K562 (cell line): ENCODE results near the gene AFDN. TPM values are rescaled to one million over a fixed set of nuclear protein-coding genes. Genes with fewer than 3 reads are reported as not detected.

Source experiments
- ARID2 ChIP-seq: fragments of 450-650 bp; IDR thresholded peaks from 2 replicates; pipeline ENCODE4 v1.6.1; 2017; ENCODE audit warnings: antibody characterized with exemption, mild to moderate bottlenecking
- C11orf30 ChIP-seq: fragments of 450-650 bp; IDR thresholded peaks from 2 replicates; pipeline ENCODE4 v1.6.1; 2016; ENCODE audit warnings: low read depth, mild to moderate bottlenecking
- COPS2 ChIP-seq: fragments of 450-650 bp; conservative IDR thresholded peaks from 2 replicates; pipeline ENCODE4 v1.6.1; 2016; ENCODE audit warnings: mild to moderate bottlenecking, moderate library complexity
- CREB1 ChIP-seq, 2 experiments: sonication (generic) in 1 of 2; formaldehyde crosslinking in 1 of 2; IDR thresholded peaks; 2 replicates each; pipeline versions ENCODE4 v1.6.1 to v1.8.0; 2012 to 2022; ENCODE audit warnings: inconsistent platforms in 1 of 2, mild to moderate bottlenecking in 1 of 2, missing genetic modification reagents in 1 of 2, moderate library complexity in 1 of 2
- CSDE1 ChIP-seq, 2 experiments: fragments of 450-650 bp; IDR thresholded peaks; 2 replicates each; pipeline ENCODE4 v1.6.1; 2016; ENCODE audit warnings: mild to moderate bottlenecking in 1 of 2
- EGR1 ChIP-seq: fragments of 450-650 bp; conservative IDR thresholded peaks from 2 replicates; pipeline ENCODE4 v1.6.1; 2017; ENCODE audit warnings: mild to moderate bottlenecking
- FOXA1 ChIP-seq: fragments of 450-650 bp; IDR thresholded peaks from 2 replicates; pipeline ENCODE4 v1.6.1; 2016; ENCODE audit warnings: mild to moderate bottlenecking, borderline replicate concordance
- GATAD2B ChIP-seq: fragments of 450-650 bp; IDR thresholded peaks from 2 replicates; pipeline ENCODE4 v1.6.1; 2017; ENCODE audit warnings: mild to moderate bottlenecking, borderline replicate concordance
- HCFC1 ChIP-seq: IDR thresholded peaks from 2 replicates; pipeline ENCODE4 v1.6.1; 2012; ENCODE audit warnings: low read depth, low read length, improper control_type of control experiment
- HIVEP1 ChIP-seq: fragments of 250-450 bp; sonication (Bioruptor Pico); IDR thresholded peaks from 2 replicates; pipeline ENCODE4 v1.4.0; 2020; ENCODE audit warnings: mild to moderate bottlenecking
- KLF10 ChIP-seq: fragments of 250-450 bp; sonication (Bioruptor Pico); IDR thresholded peaks from 2 replicates; pipeline ENCODE4 v1.6.1; 2021; ENCODE audit warnings: matching md5 sums
- LARP7 ChIP-seq: fragments of 450-650 bp; IDR thresholded peaks from 2 replicates; pipeline ENCODE4 v1.6.1; 2016
- MAFF ChIP-seq: IDR thresholded peaks from 2 replicates; pipeline ENCODE4 v1.6.1; 2012; ENCODE audit warnings: low read length, improper control_type of control experiment
- MAFG ChIP-seq: fragments of 450-650 bp; conservative IDR thresholded peaks from 2 replicates; pipeline ENCODE4 v1.6.1; 2016; ENCODE audit warnings: missing genetic modification characterization, missing compliant biosample characterization
- MAZ ChIP-seq, 2 experiments: fragments of 450-650 bp in 1 of 2; sonication (generic) in 1 of 2; formaldehyde crosslinking; IDR thresholded peaks in 1 of 2; conservative IDR thresholded peaks in 1 of 2; 2 replicates each; pipeline versions ENCODE4 v1.4.0 to v1.5.0; 2020; ENCODE audit warnings: mild to moderate bottlenecking in 1 of 2, missing genetic modification reagents in 1 of 2
- MYBL2 ChIP-seq, 2 experiments: fragments of 450-650 bp in 1 of 2; sonication (generic) in 1 of 2; formaldehyde crosslinking in 1 of 2; IDR thresholded peaks; 2 replicates each; pipeline versions ENCODE4 v1.6.1 to v1.8.1; 2017 to 2022; ENCODE audit warnings: borderline replicate concordance in 1 of 2, inconsistent platforms in 1 of 2, low read depth in 1 of 2, mild to moderate bottlenecking in 1 of 2, missing genetic modification reagents in 1 of 2, moderate library complexity in 1 of 2
- NFE2 ChIP-seq: IDR thresholded peaks from 2 replicates; pipeline ENCODE4 v1.6.1; 2014; ENCODE audit warnings: antibody characterized with exemption, low read depth
- NFIX ChIP-seq: fragments of 250-450 bp; sonication (Bioruptor Pico); IDR thresholded peaks from 2 replicates; pipeline ENCODE4 v1.4.0; 2020; ENCODE audit warnings: low read depth, mild to moderate bottlenecking, moderate library complexity
- NFRKB ChIP-seq: fragments of 450-650 bp; IDR thresholded peaks from 2 replicates; pipeline ENCODE4 v1.6.1; 2016; ENCODE audit warnings: low read depth
- RCOR1 ChIP-seq, 2 experiments: IDR thresholded peaks; 2 replicates each; pipeline ENCODE4 v1.6.1; 2012; ENCODE audit warnings: low read depth in 2 of 2, low read length in 2 of 2, borderline replicate concordance in 1 of 2, improper control_type of control experiment in 1 of 2
- SP2 ChIP-seq: IDR thresholded peaks from 2 replicates; pipeline ENCODE4 v1.6.1; 2011; ENCODE audit warnings: mild to moderate bottlenecking, low read depth, low read length, moderate library complexity; ENCODE audit not compliant: poor library complexity, severe bottlenecking; ENCODE audit errors: extremely low read depth
- THRAP3 ChIP-seq: fragments of 450-650 bp; IDR thresholded peaks from 2 replicates; pipeline ENCODE4 v1.6.1; 2016; ENCODE audit warnings: mild to moderate bottlenecking, inconsistent platforms, borderline replicate concordance
- YBX1 ChIP-seq: fragments of 450-650 bp; IDR thresholded peaks from 2 replicates; pipeline ENCODE4 v1.7.1; 2016; ENCODE audit warnings: mild to moderate bottlenecking
- ZKSCAN3 ChIP-seq: fragments of 250-450 bp; sonication (Bioruptor Pico); IDR thresholded peaks from 2 replicates; pipeline ENCODE4 v1.4.0; 2020
- ZNF316 ChIP-seq: fragments of 450-650 bp; IDR thresholded peaks from 2 replicates; pipeline ENCODE4 v1.6.1; 2016
- ZNF584 ChIP-seq: fragments of 200-800 bp; sonication (Bioruptor generic); IDR thresholded peaks from 2 replicates; pipeline ENCODE4 v1.6.1; 2016; ENCODE audit warnings: low read depth, mild to moderate bottlenecking, missing genetic modification characterization, missing compliant biosample characterization
- ZNF589 ChIP-seq: fragments of 200-800 bp; sonication (Bioruptor generic); IDR thresholded peaks from 2 replicates; pipeline ENCODE4 v1.6.1; 2016; ENCODE audit warnings: low read depth, missing genetic modification characterization, missing compliant biosample characterization
- ZNF592 ChIP-seq: fragments of 450-650 bp; IDR thresholded peaks from 2 replicates; pipeline ENCODE4 v1.6.1; 2017; ENCODE audit warnings: antibody characterized with exemption, mild to moderate bottlenecking
- ZZZ3 ChIP-seq: fragments of 450-650 bp; IDR thresholded peaks from 2 replicates; pipeline ENCODE4 v1.6.1; 2016; ENCODE audit warnings: antibody characterized with exemption, mild to moderate bottlenecking, moderate library complexity
- polyA plus RNA-seq, 8 experiments: library from polyadenylated mRNA; depleted of rRNA in 4 of 8; stranded (reverse) in 5 of 8; unstranded in 3 of 8; fragments of >200 nt; fragmentation: Nextera tagmentation in 2 of 8; fragmentation: Illumina TruSeq in 1 of 8; extraction: Ambion mirVana in 2 of 8; extraction: Trizol in 1 of 8; gene quantifications; 2 replicates each; pipeline versions ENCODE4 v1.2.1 to v1.2.3, GENCODE V29; 2011 to 2014; ENCODE audit warnings: inconsistent platforms in 1 of 8, missing spikeins in 1 of 8
- total RNA-seq, 7 experiments: library from RNA; depleted of rRNA in 6 of 7; stranded (reverse); fragments of >200 nt in 6 of 7; fragmentation: Illumina TruSeq in 2 of 7; extraction: Trizol in 2 of 7; gene quantifications; 2 replicates each; pipeline versions ENCODE4 v1.2.1 to v1.2.3, GENCODE V29; 2011 to 2021; ENCODE audit warnings: low replicate concordance in 1 of 7

The AFDN gene
- total and polyA plus RNA-seq, 9 of the 15 experiments (the other 6 are each of a cell fraction or from before 2014, with no cell fraction given): 7.2 to 129 (median 105) TPM

- peak; percentile 24; the same call in 1 of the 2 replicates for TF ChIP-seq NFRKB
- no peak for TF ChIP-seq YBX1
- peak in 1 of 2 experiments; percentile 80; a peak in 2 of 4 replicates for TF ChIP-seq RCOR1 (IDR thresholded peaks at IDR 0.05; ENCODE audit: borderline replicate concordance in 1 of 2, low read depth in 2 of 2, low read length in 2 of 2)
- TF ChIP-seq NFE2: 0 out of 2 replicates have a peak, but pooled peaks have one; percentile 35
- no peak for TF ChIP-seq ZKSCAN3
- peak; percentile 94 for TF ChIP-seq C11orf30
- TF ChIP-seq ZZZ3: no peak
- TF ChIP-seq HIVEP1 (CRISPR knock-in tag): no peak
- no peak for TF ChIP-seq NFIX (CRISPR knock-in tag)
- no peak for TF ChIP-seq EGR1
- TF ChIP-seq KLF10 (CRISPR knock-in tag): no peak
- TF ChIP-seq LARP7: no peak
- TF ChIP-seq ZNF589 (CRISPR knock-in tag): peak; percentile 47; the same call in 1 of the 2 replicates
- TF ChIP-seq ZNF316: peak; percentile 97
- TF ChIP-seq FOXA1: no peak
- TF ChIP-seq ARID2: no peak
- TF ChIP-seq MYBL2 (IDR thresholded peaks at IDR 0.05; ENCODE audit: low read depth): peak; percentile 76
- TF ChIP-seq MYBL2 (CRISPR knock-in tag; IDR thresholded peaks at IDR 0.05; ENCODE audit: borderline replicate concordance): no peak
- TF ChIP-seq MAFG (tag): peak; percentile 85
- no peak for TF ChIP-seq HCFC1
- peak; percentile 45; the same call in 1 of the 2 replicates for TF ChIP-seq ZNF592
- TF ChIP-seq ZNF584 (CRISPR knock-in tag): no peak
- no peak for TF ChIP-seq COPS2
- no peak for TF ChIP-seq CREB1 (IDR thresholded peaks at IDR 0.05)
- no peak for TF ChIP-seq CREB1 (CRISPR knock-in tag; IDR thresholded peaks at IDR 0.05)
- no peak for TF ChIP-seq GATAD2B
- TF ChIP-seq MAZ (CRISPR knock-in tag; conservative IDR thresholded peaks at IDR 0.05 in 1 of 2, IDR thresholded peaks at IDR 0.05 in 1 of 2): 0 out of 4 replicates have a peak, but pooled peaks of 1 of the 2 experiments have one; percentile 16
- no peak for TF ChIP-seq SP2
- 0 out of 2 replicates have a peak, but pooled peaks have one; percentile 3 for TF ChIP-seq THRAP3
- TF ChIP-seq CSDE1 (IDR thresholded peaks at IDR 0.05): no peak
- TF ChIP-seq MAFF: peak; percentile 78
Measured at GRCh38 chr6:167858086-167858591, 31.4 kb downstream of the AFDN start (continued).
